Neural cell (in vitro differentiated cells): ENCODE measurements around the gene RPL21. TPM values are rescaled to one million over a fixed set of nuclear protein-coding genes. Genes with fewer than 3 reads are reported as not detected.

Experiments used
- H2AFZ ChIP-seq: fragments of 200-600, 300-800 bp; sonication (generic), shearing (Covaris generic); 2 replicates; pipeline ENCODE4 v1.6.0; 2014; ENCODE audit warnings: low read depth, mild to moderate bottlenecking, antibody characterized with exemption, low read length, moderate library complexity
- H3F3A ChIP-seq: fragments of 200-600 bp; shearing (Covaris generic); 2 replicates; pipeline ENCODE4 v1.6.1; 2016; ENCODE audit warnings: mild to moderate bottlenecking, moderate library complexity, mixed read lengths, antibody characterized with exemption, low read length; ENCODE audit not compliant: insufficient read depth, poor library complexity, severe bottlenecking
- H3K27ac ChIP-seq: fragments of 200-600, 300-800 bp; sonication (generic), shearing (Covaris generic); 2 replicates; pipeline ENCODE4 v1.5.1; 2014; ENCODE audit warnings: mild to moderate bottlenecking, low read length, moderate library complexity
- H3K27me3 ChIP-seq: fragments of 300-800, 200-600 bp; sonication (generic), shearing (Covaris generic); 2 replicates; pipeline ENCODE4 v1.6.0; 2014; ENCODE audit warnings: mild to moderate bottlenecking, low read depth, low read length, moderate library complexity; ENCODE audit not compliant: insufficient read depth
- H3K36me3 ChIP-seq: fragments of 300-800, 200-600 bp; sonication (generic), shearing (Covaris generic); 2 replicates; pipeline ENCODE4 v1.5.1; 2014; ENCODE audit warnings: mild to moderate bottlenecking, antibody characterized with exemption, low read length, moderate library complexity; ENCODE audit not compliant: insufficient read depth
- H3K4me2 ChIP-seq: fragments of 300-800, 200-600 bp; sonication (generic), shearing (Covaris generic); 2 replicates; pipeline ENCODE4 v1.6.0; 2014; ENCODE audit warnings: mild to moderate bottlenecking, low read length
- H3K4me3 ChIP-seq: fragments of 300-800, 200-600 bp; sonication (generic), shearing (Covaris generic); 2 replicates; pipeline ENCODE4 v1.5.1; 2014; ENCODE audit warnings: mild to moderate bottlenecking, low read length, moderate library complexity
- H3K79me2 ChIP-seq: fragments of 200-600 bp; shearing (Covaris generic); replicated peaks from 2 replicates; pipeline ENCODE4 v1.6.0; 2014; ENCODE audit warnings: mild to moderate bottlenecking, low read length, moderate library complexity; ENCODE audit not compliant: insufficient read depth
- H3K9ac ChIP-seq: fragments of 300-800, 200-600 bp; sonication (generic), shearing (Covaris generic); 2 replicates; pipeline ENCODE4 v1.6.1; 2016; ENCODE audit warnings: mild to moderate bottlenecking, low read length, mixed read lengths
- H3K9me2 ChIP-seq: fragments of 200-600 bp; shearing (Covaris generic); 2 replicates; pipeline ENCODE4 v1.6.1; 2016; ENCODE audit warnings: mild to moderate bottlenecking, low read length, mixed read lengths; ENCODE audit not compliant: insufficient read depth
- H3K9me3 ChIP-seq: fragments of 200-600, 300-800 bp; sonication (generic), shearing (Covaris generic); 2 replicates; pipeline ENCODE4 v1.6.1; 2016; ENCODE audit warnings: mild to moderate bottlenecking, mixed run types, low read length, moderate library complexity, mixed read lengths
- H4K20me1 ChIP-seq: fragments of 200-600 bp; shearing (Covaris generic); 2 replicates; pipeline ENCODE4 v1.6.1; 2016; ENCODE audit warnings: mild to moderate bottlenecking, mixed run types; ENCODE audit not compliant: insufficient read depth
- CTCF ChIP-seq: fragments of 450-650 bp; IDR thresholded peaks from 2 replicates; pipeline ENCODE4 v1.5.1; 2014; ENCODE audit warnings: antibody characterized with exemption, mild to moderate bottlenecking, moderate library complexity; ENCODE audit not compliant: poor library complexity, severe bottlenecking
- EP300 ChIP-seq: fragments of 450-650 bp; conservative IDR thresholded peaks from 2 replicates; pipeline ENCODE4 v1.6.1; 2014; ENCODE audit warnings: antibody characterized with exemption, mild to moderate bottlenecking, moderate library complexity; ENCODE audit not compliant: poor library complexity, severe bottlenecking
- EZH2 ChIP-seq: fragments of 200-600, 300-800 bp; shearing (Covaris generic), sonication (generic); IDR thresholded peaks from 2 replicates; pipeline ENCODE4 v1.6.1; 2014; ENCODE audit warnings: antibody characterized with exemption, low read length, borderline replicate concordance, mild to moderate bottlenecking; ENCODE audit not compliant: insufficient read depth, poor library complexity, severe bottlenecking
- MXI1 ChIP-seq: fragments of 450-650 bp; conservative IDR thresholded peaks from 2 replicates; pipeline ENCODE4 v1.6.1; 2014; ENCODE audit warnings: antibody characterized with exemption, mild to moderate bottlenecking; ENCODE audit not compliant: poor library complexity, severe bottlenecking
- POLR2AphosphoS5 ChIP-seq: IDR thresholded peaks from 2 replicates; pipeline ENCODE4 v1.6.1; 2012
- RAD21 ChIP-seq: fragments of 450-650 bp; conservative IDR thresholded peaks from 2 replicates; pipeline ENCODE4 v1.6.1; 2014; ENCODE audit warnings: antibody characterized with exemption, mild to moderate bottlenecking, moderate library complexity
- REST ChIP-seq: IDR thresholded peaks from 2 replicates; pipeline ENCODE4 v1.6.1; 2012; ENCODE audit warnings: borderline replicate concordance
- SMC3 ChIP-seq: fragments of 450-650 bp; conservative IDR thresholded peaks from 2 replicates; pipeline ENCODE4 v1.6.1; 2014; ENCODE audit warnings: antibody characterized with exemption, mild to moderate bottlenecking, moderate library complexity; ENCODE audit not compliant: poor library complexity
- TAF1 ChIP-seq: IDR thresholded peaks from 2 replicates; pipeline ENCODE4 v1.6.1; 2012; ENCODE audit warnings: low read depth
- polyA minus RNA-seq: library from RNA; depleted of rRNA, polyadenylated mRNA; stranded (reverse); fragments of >200 nt; gene quantifications from 2 replicates; pipeline ENCODE4 v1.2.3, GENCODE V29; 2014
- polyA plus RNA-seq: library from polyadenylated mRNA; depleted of rRNA; stranded (reverse); fragments of >200 nt; gene quantifications from 2 replicates; pipeline ENCODE4 v1.2.3, GENCODE V29; 2014

Gene RPL21
- polyA plus RNA-seq (1,224 and 1,536 TPM in 2 replicates), polyA minus RNA-seq (289 and 319 TPM in 2 replicates)

GRCh38 chr13:27251166-27252091 lies at the start of gene RPL21:
RPL21 (plus strand) TSS chr13:27251558; CDS start chr13:27253777, 2,219 bp downstream.
- Histone ChIP-seq H4K20me1 (no peaks in the 10 kb centered on the region), H3K4me2 (peak within 1 kb of the TSS; percentile 99), H3K36me3 (no peaks in the 10 kb centered on the region), H3K9me3 (no peaks in the 10 kb centered on the region), H3K79me2 (peaks cover 48% of the 10 kb centered on the region), H3K27ac (peak within 1 kb of the TSS; percentile 86), H3K9ac (peak within 1 kb of the TSS; percentile 97), H3K9me2 (no peaks in the 10 kb centered on the region), H3K4me3 (peak within 1 kb of the TSS; percentile 96), H2AFZ (peak within 1 kb of the TSS; percentile 97), H3F3A (no peaks in the 10 kb centered on the region), H3K27me3 (no peaks in the 10 kb centered on the region)
- TF ChIP-seq POLR2AphosphoS5 (peak; percentile 92), EZH2 (no peak), MXI1 (peak; percentile 85), TAF1 (peak; percentile 69), REST (peak; percentile 39), CTCF (no peak), RAD21 (peak; percentile 27), SMC3 (peak; percentile 60), EP300 (peak; percentile 90)

- Histone ChIP-seq H3K4me3 (no peak overlapping the region), H3K36me3 (no peaks in the 10 kb centered on the region), H4K20me1 (no peaks in the 10 kb centered on the region), H3F3A (no peaks in the 10 kb centered on the region), H3K9me2 (no peaks in the 10 kb centered on the region), H3K27me3 (no peaks in the 10 kb centered on the region), H3K79me2 (no peaks in the 10 kb centered on the region), H3K4me2 (no peak overlapping the region), H3K9ac (no peak overlapping the region), H3K9me3 (no peaks in the 10 kb centered on the region), H3K27ac (no peak overlapping the region), H2AFZ (no peak overlapping the region)
- TF ChIP-seq REST = no peak
- no peak for TF ChIP-seq POLR2AphosphoS5
- TF ChIP-seq CTCF = no peak
- no peak for TF ChIP-seq SMC3
- TF ChIP-seq MXI1 = no peak
- no peak for TF ChIP-seq EP300
- no peak for TF ChIP-seq EZH2
- no peak for TF ChIP-seq RAD21
- TF ChIP-seq TAF1 = no peak
Observed at GRCh38 chr13:27201661-27202060, 49.7 kb upstream of the RPL21 start.
